ENCODE measurements around the gene NUDT22. TPM values are rescaled to one million over a fixed set of nuclear protein-coding genes. Genes with fewer than 3 reads are reported as not detected.

NUDT22 gene, protein sequence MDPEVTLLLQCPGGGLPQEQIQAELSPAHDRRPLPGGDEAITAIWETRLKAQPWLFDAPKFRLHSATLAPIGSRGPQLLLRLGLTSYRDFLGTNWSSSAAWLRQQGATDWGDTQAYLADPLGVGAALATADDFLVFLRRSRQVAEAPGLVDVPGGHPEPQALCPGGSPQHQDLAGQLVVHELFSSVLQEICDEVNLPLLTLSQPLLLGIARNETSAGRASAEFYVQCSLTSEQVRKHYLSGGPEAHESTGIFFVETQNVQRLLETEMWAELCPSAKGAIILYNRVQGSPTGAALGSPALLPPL
- total RNA-seq, result 51.7 and 61.8 TPM in 2 replicates

DNA sequence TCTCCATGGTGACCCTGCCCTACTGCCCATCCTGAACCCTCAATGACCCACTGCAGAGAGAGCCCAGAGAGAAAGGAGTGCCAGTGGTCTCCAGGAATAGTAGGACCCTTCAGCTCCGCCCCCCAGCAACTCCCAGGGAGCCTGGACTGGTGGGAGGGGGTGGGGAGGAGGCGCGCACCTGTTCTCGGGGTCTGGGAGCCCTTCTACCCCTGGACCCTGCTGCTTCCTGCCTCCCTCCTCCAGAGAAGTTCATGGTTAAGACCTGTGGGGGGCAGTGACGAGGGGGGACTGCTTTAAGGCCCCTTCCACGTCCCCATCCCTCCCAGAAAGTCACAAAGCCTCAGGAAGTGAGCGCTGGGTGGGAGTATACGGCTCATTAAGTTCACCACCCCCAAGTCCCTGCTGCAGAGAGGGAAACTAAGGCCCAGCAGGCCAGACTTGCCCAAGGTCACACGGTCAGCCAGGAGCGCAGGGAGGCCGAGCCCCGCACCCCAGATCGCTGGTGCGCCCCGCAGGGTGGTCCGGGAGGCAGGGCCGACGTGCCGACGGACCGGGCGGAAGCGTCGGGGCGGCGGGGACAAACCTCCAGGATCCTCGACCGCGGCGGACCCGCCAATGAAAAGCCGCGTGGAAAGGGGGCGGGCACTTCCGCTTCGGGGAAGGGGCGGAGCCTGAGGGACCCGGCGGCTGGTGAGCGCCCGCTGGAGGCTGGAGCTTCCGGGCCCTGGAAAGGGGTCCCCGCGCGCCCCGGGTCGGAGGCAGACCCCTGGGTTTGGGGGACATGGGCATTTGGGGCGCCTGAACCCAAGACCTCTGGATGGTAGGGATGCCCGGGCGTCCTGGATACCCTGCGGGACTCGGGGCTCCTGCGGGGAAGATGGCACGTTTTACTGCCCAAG lies at the start of gene NUDT22, which contains the start of gene TRPT1:
Gene NUDT22, plus strand, starts transcription at position 667 of the 899 bp plus-strand sequence. CDS start 379 bp downstream, outside the sequence.
Gene TRPT1, minus strand, starts transcription at position 579 of the 899 bp plus-strand sequence. Its CDS starts 326 bp downstream, at position 253.

DNA sequence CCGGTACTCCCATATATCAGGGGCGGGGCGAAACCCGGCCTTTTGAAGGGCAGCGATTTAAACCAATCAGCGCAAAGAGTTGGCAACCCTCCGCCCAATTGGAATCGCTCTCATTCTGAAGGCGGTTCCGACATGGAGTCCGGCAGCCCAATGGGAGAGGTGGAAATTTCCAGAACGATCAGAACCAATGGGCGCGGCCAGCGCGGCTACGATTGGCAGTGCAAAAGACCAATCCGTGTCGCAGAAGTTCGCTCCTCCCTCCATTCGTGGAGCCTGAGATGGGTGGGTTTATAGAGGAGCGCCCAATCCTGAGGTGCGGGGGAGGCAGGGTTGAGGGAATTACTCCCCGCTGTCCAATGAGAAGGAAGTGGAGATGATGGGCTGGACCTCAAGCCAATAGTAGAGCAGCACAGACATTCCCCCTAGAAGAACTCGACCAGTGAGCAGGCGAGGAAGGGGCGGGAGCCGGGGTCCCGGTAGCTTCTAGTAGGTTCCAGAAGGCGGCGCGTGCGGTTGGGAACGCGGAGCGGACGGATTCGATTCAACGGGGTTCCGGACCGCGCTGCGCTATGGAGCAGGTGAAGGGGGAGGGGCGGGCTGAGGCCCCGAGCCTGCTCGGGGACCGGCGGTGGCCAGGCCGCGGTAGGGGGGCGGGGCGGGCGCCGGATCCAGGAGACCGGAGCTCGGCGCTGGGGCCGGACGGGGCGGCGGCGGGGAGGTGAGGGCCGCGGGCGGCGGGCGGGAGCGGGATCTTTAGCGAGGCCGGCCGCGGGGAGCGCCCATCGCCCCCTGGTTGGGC lies 40.2 kb upstream of the NUDT22 start, which contains the start of gene STIP1:
Gene STIP1, plus strand, starts transcription at position 479 of the 799 bp plus-strand sequence. Its CDS starts 91 bp downstream, at position 570.

DNA sequence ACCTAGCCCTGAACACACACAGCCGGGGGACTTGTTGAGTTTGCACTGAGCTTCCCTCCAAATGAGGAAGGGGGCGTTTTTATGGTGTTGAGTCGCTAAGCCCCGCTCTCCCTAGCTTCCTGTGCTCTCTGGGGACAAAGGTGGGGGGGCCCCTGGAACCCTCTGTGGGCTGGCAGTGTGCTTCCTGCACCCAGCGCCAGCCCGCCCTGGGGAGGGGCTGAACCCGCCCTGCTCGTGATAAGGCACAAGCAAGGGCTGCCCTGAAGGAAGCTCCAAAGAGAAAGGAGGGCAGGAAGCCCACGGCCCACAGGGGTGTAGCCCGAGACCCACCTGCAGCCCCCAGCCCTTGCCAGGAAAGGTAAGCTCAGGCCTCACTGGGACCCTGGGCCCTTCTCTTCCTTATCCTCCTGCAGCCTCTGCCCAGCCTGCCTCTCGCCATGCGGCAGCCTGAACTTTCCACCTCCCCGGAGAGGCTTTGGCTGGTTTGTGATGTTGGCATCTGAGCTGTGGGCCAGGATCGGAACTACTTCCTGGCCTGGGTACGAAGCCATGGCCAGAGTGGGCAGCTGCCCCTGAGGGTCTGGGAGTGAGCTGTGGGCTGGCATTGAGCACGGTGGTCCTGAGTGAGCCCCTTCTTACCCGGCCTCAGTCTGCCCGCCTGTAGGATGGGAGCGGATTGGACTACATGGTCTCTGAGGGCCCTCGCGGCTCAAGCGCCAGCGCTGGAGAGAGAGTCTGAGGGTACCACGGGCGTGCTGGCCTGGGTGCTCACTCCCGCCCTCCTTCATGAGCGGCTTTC lies 19.4 kb upstream of the NUDT22 start, which contains the start of gene FERMT3:
Gene FERMT3, plus strand, starts transcription at position 265 of the 799 bp plus-strand sequence. CDS start 644 bp downstream, outside the sequence.

DNA sequence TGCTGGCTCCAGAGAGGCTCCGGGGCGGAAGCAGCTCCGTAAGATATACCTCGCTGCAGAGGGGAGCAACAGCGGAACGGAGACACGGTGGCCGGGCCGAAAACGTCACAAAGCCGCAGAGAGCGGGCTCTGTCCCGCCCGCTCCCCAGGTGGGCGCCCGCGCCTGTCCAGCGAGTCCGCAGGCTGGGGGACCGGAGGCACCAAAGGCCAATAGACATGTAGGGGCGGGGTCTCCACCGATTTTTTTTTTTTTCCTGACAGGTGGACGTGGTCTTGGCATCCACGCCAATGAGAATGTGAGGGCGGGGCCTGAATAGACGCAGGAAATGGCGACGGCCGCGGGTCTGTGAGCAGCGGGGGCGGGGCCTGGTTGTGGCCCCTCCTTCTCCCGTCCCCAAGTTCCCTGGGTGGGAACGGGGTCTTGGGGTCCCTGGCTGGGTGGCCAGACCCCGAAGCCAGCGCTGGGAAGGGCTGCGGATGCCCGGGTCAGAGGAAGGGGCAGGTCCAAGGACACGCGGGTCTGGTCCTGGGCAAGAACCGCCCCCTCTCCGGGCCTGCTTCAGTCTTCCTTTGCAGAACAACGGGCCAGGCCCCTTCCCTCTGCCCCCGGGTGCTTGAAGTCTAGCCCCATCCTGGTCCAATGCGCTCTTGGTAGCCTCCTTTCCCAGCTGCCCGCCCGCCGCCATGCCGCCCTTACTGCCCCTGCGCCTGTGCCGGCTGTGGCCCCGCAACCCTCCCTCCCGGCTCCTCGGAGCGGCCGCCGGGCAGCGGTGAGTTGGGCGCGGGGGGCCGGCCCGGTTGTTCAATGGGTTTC lies 4.3 kb downstream of the NUDT22 start, which contains the start of gene DNAJC4:
Gene DNAJC4, plus strand, starts transcription at position 378 of the 814 bp plus-strand sequence. Its CDS starts 307 bp downstream, at position 685.

DNA sequence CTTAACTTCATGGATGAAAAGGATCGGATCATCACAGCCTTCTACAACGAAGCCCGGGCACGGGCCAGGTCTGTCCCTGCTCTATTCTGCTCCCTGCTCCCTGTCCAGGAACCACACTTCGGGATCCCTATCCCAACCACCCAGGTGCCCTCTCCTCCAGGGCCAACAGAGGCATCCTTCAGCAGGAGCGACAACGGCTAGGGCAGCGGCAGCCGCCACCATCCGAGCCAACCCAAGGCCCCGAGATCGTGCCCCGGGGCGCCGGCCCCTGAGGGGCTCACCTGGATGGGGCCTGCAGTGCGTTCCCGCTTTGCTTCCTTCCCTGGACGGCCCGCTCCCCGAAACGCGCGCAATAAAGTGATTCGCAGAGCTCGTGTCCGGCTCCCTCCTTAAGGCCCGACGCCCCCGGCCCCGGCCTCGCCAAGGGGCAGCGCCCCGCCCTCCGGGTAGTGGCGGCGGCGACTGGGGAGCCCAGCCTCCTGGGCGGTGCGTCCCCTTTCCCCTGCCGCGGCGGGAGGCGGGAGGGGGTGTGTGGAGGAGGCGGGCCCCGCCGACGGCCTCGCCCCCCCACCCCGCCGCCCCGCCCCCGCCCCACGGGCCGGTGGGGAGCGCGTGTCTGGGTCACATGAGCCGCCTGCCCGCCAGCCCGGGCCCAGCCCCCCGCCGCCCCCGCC lies 8.0 kb downstream of the NUDT22 start, which contains the start of gene VEGFB:
Gene VEGFB, plus strand, starts transcription at position 672 of the 674 bp plus-strand sequence. CDS start 250 bp downstream, outside the sequence.

DNA sequence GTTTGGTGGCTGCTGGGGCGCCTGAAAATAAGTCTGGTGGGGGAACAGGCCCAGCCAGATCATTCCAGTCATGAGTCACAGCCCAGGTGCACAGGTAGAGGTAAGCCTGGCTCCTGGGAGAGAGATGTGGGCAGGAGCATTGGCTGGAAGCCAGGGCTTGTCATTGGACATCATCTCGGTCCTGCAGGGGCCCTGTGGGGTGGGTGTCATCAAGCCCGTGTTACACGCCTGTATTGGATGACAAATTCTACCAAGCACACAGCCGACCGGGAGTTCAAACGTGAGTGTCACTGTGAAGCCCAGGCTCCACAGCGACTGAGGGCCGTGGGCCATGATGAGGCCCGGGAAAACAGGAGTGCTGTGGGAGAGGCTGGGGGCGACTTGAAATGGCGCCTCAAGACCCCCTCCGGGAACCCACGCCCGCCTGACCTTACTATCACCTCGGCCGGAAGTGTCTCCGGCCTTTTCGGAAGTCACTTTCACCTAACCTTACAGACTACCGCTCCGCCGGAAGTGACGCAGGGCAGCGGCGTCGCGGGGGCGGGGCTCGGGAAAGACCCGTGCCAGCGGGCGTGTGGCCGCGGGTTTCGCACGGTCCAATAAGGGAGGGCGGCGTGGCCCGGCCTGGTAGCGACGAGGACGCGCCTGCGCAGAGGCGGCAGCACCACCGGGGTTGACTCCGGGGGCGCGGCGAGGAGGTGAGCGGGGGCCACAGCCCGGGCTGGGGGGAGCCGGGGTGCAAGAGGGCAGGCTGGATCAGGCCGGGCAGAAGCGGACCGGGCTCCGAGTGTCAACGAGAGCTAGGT lies 14.6 kb downstream of the NUDT22 start, which contains the start of gene FKBP2:
Gene FKBP2, plus strand, starts transcription at position 661 of the 806 bp plus-strand sequence. CDS start 1,293 bp downstream, outside the sequence.

DNA sequence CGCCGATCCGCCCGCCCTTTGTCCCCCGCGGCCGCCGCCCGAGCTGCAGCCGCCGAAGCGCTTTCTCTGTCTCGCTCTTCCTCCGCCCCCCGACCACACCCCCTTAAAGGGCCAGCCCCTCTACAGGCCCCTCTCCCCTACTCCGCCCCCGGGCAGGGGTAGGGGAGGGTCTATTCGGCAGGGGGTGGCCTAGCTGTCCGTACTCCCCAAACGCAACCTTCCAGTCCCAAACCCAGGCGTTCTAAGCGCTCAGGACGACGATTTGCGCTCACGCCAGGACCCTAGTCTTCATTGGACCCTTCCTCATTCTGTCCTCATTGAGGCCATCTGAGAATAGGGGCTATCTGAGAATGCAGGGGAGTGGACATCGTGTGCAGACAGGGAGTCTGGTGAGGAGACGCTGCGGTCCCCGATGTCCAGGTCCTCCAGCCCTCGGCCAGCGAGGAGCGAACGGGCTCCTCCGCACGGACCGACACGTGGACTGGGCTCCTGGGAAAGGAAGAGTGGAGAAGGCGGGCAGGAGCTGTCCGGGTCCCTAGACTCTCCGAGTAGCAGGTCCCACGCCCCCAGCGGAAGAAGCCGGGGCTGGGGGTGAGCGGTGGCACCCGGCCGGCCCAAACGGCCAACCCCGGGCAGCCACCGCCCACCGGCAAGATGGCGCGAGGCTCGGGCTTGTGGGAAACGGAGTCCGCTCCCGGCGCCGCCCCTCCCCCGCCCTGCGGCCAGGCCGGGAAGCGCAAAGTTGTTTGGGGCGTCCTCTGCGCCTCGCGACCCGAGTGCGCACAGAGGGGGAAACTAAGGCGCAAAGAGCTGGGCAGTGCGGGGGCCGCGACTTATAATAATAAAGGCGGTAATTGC lies 21.0 kb downstream of the NUDT22 start, which contains the start of gene PPP1R14B:
Gene PPP1R14B, minus strand, starts transcription at position 73 of the 858 bp plus-strand sequence. CDS start 270 bp downstream, outside the sequence.

DNA sequence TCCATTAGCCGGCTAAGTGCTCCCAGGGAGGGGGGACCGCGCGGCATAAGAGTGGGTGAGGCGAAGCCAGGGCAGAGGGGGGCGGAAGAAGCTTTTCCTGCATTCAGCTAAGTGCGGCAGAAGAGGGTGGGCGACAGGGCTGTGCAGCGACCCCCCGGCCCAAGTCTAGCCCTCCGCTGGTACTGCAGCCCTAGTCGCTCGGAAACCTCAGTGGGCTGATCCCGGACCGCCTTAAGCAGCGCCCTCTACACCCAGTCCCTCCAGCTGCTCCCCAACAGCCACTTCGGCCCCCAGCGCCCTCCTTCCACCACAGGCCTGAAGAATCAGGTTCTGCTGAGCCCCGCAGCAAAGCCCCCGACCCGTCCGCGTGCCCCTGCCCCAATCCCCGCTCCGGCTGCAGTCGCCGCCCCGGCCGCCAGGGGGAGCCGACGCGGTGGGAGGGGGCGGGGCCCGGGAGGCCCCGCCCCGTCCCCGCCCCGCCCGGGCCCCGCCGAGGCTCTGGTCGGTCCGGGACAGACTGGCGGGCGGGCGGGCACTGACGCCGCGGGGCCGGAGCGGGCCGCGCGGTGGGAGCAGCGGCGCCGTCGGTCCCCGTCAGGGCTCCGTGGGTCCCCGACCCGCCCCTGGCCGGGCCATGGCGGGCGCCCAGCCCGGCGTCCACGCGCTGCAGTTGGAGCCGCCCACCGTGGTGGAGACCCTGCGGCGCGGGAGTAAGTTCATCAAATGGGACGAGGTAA lies 25.1 kb downstream of the NUDT22 start, which contains the start of gene PLCB3:
Gene PLCB3, plus strand, starts transcription at position 515 of the 737 bp plus-strand sequence. Its CDS starts 120 bp downstream, at position 635.

Other genes starting within 250 kb of the NUDT22 start
- gene OTUB1, start 239.8 kb upstream of the NUDT22 start, total RNA-seq, result 37.6 and 40.8 TPM in 2 replicates
- under 0.01 TPM in 1 of 2 replicates, not detected in the other for gene FLRT1, start 190.3 kb upstream of the NUDT22 start, total RNA-seq
- 15.5 and 19.3 TPM in 2 replicates for gene MACROD1, start 60.2 kb upstream of the NUDT22 start, total RNA-seq
- gene STIP1, start 40.1 kb upstream of the NUDT22 start, total RNA-seq, result 98.2 and 140 TPM in 2 replicates
- 50.9 and 96.3 TPM in 2 replicates for gene FERMT3, start 19.6 kb upstream of the NUDT22 start, total RNA-seq
- gene TRPT1, start 88 bp upstream of the NUDT22 start, total RNA-seq, result 32.1 and 36.1 TPM in 2 replicates
- 9.0 and 10.4 TPM in 2 replicates for gene DNAJC4, start 4.3 kb downstream of the NUDT22 start, total RNA-seq
- gene VEGFB, start 8.3 kb downstream of the NUDT22 start, total RNA-seq, result 24.6 and 39.0 TPM in 2 replicates
- 92.3 and 132 TPM in 2 replicates for gene FKBP2, start 14.8 kb downstream of the NUDT22 start, total RNA-seq
- gene PPP1R14B, start 20.7 kb downstream of the NUDT22 start, total RNA-seq, result 336 and 439 TPM in 2 replicates
- gene PLCB3, start 25.3 kb downstream of the NUDT22 start, total RNA-seq, result 53.6 and 68.6 TPM in 2 replicates
- gene BAD, start 58.4 kb downstream of the NUDT22 start, total RNA-seq, result 65.1 and 72.4 TPM in 2 replicates
- gene GPR137, start 59.6 kb downstream of the NUDT22 start, total RNA-seq, result 6.3 and 7.6 TPM in 2 replicates
- gene KCNK4, start 65.0 kb downstream of the NUDT22 start, total RNA-seq, result not detected in 2 replicates
- 0.50 and 0.66 TPM in 2 replicates for gene CATSPERZ, start 74.1 kb downstream of the NUDT22 start, total RNA-seq
- gene ESRRA, start 79.2 kb downstream of the NUDT22 start, total RNA-seq, result 32.7 and 40.6 TPM in 2 replicates
- 197 and 232 TPM in 2 replicates for gene TRMT112, start 91.3 kb downstream of the NUDT22 start, total RNA-seq
- gene PRDX5, start 91.8 kb downstream of the NUDT22 start, total RNA-seq, result 260 and 296 TPM in 2 replicates
- gene CCDC88B, start 113.9 kb downstream of the NUDT22 start, total RNA-seq, result 4.3 and 4.5 TPM in 2 replicates
- gene RPS6KA4, start 132.9 kb downstream of the NUDT22 start, total RNA-seq, result 46.5 and 53.1 TPM in 2 replicates